OCI-LY3 (cell line): ENCODE measurements around the gene AGPAT1.

Source experiments
- H2AFZ ChIP-seq: fragments of 200-600, 300-600 bp; shearing (Covaris generic); 2 replicates; pipeline ENCODE4 v1.6.0; 2014; ENCODE audit warnings: antibody characterized with exemption, low read depth, low read length
- H3K27ac ChIP-seq: fragments of 200-600, 300-600 bp; sonication (generic); 2 replicates; pipeline ENCODE4 v1.5.1; 2014; ENCODE audit warnings: mild to moderate bottlenecking, low read length, moderate library complexity, mixed read lengths
- H3K27me3 ChIP-seq: fragments of 200-600, 300-600 bp; sonication (generic); 2 replicates; pipeline ENCODE4 v1.6.1; 2014; ENCODE audit warnings: low read depth, low read length, mixed read lengths
- H3K36me3 ChIP-seq: fragments of 200-600, 300-600 bp; sonication (generic); replicated peaks from 2 replicates; pipeline ENCODE3; 2014; ENCODE audit warnings: low read depth, low read length, mixed read lengths
- H3K4me1 ChIP-seq: fragments of 300-600, 200-600 bp; sonication (generic); 2 replicates; pipeline ENCODE4 v1.6.1; 2014; ENCODE audit warnings: low read length, mixed read lengths
- H3K4me2 ChIP-seq: fragments of 200-600, 300-600 bp; sonication (generic); 2 replicates; pipeline ENCODE4 v1.6.1; 2014; ENCODE audit warnings: low read length, mixed read lengths
- H3K4me3 ChIP-seq: fragments of 300-600, 200-600 bp; sonication (generic); 2 replicates; pipeline ENCODE4 v1.5.1; 2014; ENCODE audit warnings: antibody characterized with exemption, mild to moderate bottlenecking, low read length, moderate library complexity
- H3K79me2 ChIP-seq: fragments of 300-600, 200-600 bp; shearing (Covaris generic); 2 replicates; pipeline ENCODE4 v1.6.1; 2014; ENCODE audit warnings: mild to moderate bottlenecking, low read length, mixed read lengths
- H3K9ac ChIP-seq: fragments of 300-600, 200-600 bp; shearing (Covaris generic); 2 replicates; pipeline ENCODE4 v1.6.0; 2014; ENCODE audit warnings: mild to moderate bottlenecking, low read length, moderate library complexity
- H3K9me3 ChIP-seq: fragments of 200-600, 300-600 bp; shearing (Covaris generic); 2 replicates; pipeline ENCODE4 v1.6.1; 2014; ENCODE audit warnings: low read length, mixed read lengths; ENCODE audit not compliant: insufficient read depth
- H4K20me1 ChIP-seq: fragments of 200-600, 300-600 bp; sonication (generic); 2 replicates; pipeline ENCODE4 v1.6.1; 2016; ENCODE audit warnings: low read length, mixed read lengths; ENCODE audit not compliant: insufficient read depth
- CTCF ChIP-seq: fragments of 200-600, 300-600 bp; sonication (generic); IDR thresholded peaks from 2 replicates; pipeline ENCODE4 v1.5.1; 2014; ENCODE audit warnings: antibody characterized with exemption, low read length, low read depth
- EZH2phosphoT487 ChIP-seq: fragments of 200-600 bp; shearing (Covaris generic); IDR thresholded peaks from 2 replicates; pipeline ENCODE4 v1.6.1; 2018; ENCODE audit warnings: antibody characterized with exemption, mixed run types, low read depth

The AGPAT1 gene

GRCh38 chr6:32183483-32184083, 7.7 kb upstream of the AGPAT1 start:
- Histone ChIP-seq H3K4me3 (no peak overlapping the region), H3K9me3 (no peaks in the 10 kb centered on the region), H4K20me1 (no peaks in the 10 kb centered on the region), H2AFZ (no peak overlapping the region), H3K36me3 (peaks cover 20% of the 10 kb centered on the region), H3K79me2 (peaks cover 24% of the 10 kb centered on the region), H3K4me2 (no peak overlapping the region), H3K27ac (no peak overlapping the region), H3K4me1 (peaks cover 34% of the 10 kb centered on the region), H3K9ac (no peak overlapping the region), H3K27me3 (no peaks in the 10 kb centered on the region)
- no peak for TF ChIP-seq CTCF
- TF ChIP-seq EZH2phosphoT487, result no peak

GRCh38 chr6:32183030-32183429, 7.1 kb upstream of the AGPAT1 start:
- Histone ChIP-seq H3K9ac (no peak overlapping the region), H3K4me1 (peaks cover 29% of the 10 kb centered on the region), H4K20me1 (no peaks in the 10 kb centered on the region), H3K4me2 (no peak overlapping the region), H3K79me2 (peaks cover 19% of the 10 kb centered on the region; the same call in 1 of the 2 replicates), H3K27ac (no peak overlapping the region), H3K9me3 (no peaks in the 10 kb centered on the region), H3K4me3 (no peak overlapping the region), H3K27me3 (no peaks in the 10 kb centered on the region), H3K36me3 (peaks cover 20% of the 10 kb centered on the region), H2AFZ (no peak overlapping the region)
- TF ChIP-seq EZH2phosphoT487, result no peak
- TF ChIP-seq CTCF, result no peak

- Histone ChIP-seq H3K27me3 (no peaks in the 10 kb centered on the region), H4K20me1 (no peaks in the 10 kb centered on the region), H3K4me3 (no peak overlapping the region), H2AFZ (no peak overlapping the region), H3K27ac (no peak overlapping the region), H3K4me1 (peaks cover 24% of the 10 kb centered on the region), H3K9me3 (no peaks in the 10 kb centered on the region), H3K79me2 (peaks cover 14% of the 10 kb centered on the region; the same call in 1 of the 2 replicates), H3K36me3 (peaks cover 16% of the 10 kb centered on the region), H3K4me2 (no peak overlapping the region), H3K9ac (no peak overlapping the region)
- TF ChIP-seq EZH2phosphoT487 (no peak), CTCF (no peak)
These were observed 6.7 kb upstream of the AGPAT1 start for GRCh38 chr6:32182555-32182981.

DNA sequence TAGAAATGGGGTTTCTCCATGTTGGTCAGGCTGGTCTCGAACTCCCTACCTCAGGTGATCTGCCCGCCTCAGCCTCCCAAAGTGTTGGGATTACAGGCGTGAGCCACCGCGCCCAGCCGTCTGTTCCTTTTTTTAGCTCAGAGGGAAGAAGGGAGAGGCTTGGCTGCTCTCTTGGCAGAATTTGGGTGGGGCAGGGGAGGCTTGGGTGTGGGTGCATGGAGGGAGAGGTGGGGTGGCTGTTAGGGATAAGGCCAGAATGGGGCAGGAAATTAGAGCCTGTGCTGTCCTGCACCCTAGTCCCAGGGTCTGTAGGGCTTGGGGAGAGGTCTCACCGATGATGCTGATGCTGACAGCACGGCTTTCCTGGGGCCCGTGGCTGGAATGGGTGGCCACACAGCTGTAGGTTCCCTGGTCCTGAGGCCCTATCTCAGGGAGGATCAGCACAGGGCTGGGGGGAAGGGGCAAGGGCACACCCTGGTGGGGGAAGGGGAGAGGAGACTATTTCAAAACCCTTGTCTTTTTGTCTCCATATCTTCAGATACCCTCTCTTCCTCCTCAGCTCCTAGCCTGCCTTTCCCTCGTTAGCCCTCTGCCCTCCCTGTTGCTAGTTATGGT, 6.1 kb upstream of the AGPAT1 start:
- no peak overlapping the region for H3K9ac ChIP-seq
- no peak overlapping the region for H3K4me2 ChIP-seq
- H3K9me3 ChIP-seq, result no peaks in the 10 kb centered on the region
- peaks cover 15% of the 10 kb centered on the region for H3K36me3 ChIP-seq
- TF ChIP-seq EZH2phosphoT487 (no peak), CTCF (no peak)
- no peaks in the 10 kb centered on the region for H4K20me1 ChIP-seq
- no peak overlapping the region for H2AFZ ChIP-seq
- H3K27ac ChIP-seq, result no peak overlapping the region
- no peaks in the 10 kb centered on the region for H3K27me3 ChIP-seq
- peaks cover 12% of the 10 kb centered on the region; the same call in 1 of the 2 replicates for H3K79me2 ChIP-seq
- H3K4me3 ChIP-seq, result no peak overlapping the region
- peaks cover 20% of the 10 kb centered on the region for H3K4me1 ChIP-seq
